KG1 (cell line): ENCODE data around the gene WDR35.

Source experiments
- DNase-seq: peaks from one replicate; lab custom pipeline; 2025; lab: John Stamatoyannopoulos, UW

Gene WDR35

GRCh38 chr2:20011276-20012031 lies 21.5 kb upstream of the WDR35 start:
- DNase-seq, result no peak

- DNase-seq, result no peak
Measured at GRCh38 chr2:20008703-20009102, 18.8 kb upstream of the WDR35 start.

- DNase-seq, result no peak
Measured at GRCh38 chr2:20005891-20006470, 16.1 kb upstream of the WDR35 start.

GRCh38 chr2:20005067-20005627 lies 15.2 kb upstream of the WDR35 start:
- DNase-seq, result no peak

- DNase-seq, result no peak
Measured at GRCh38 chr2:20001361-20001863, 11.5 kb upstream of the WDR35 start.

GRCh38 chr2:19993731-19994130 lies 3.8 kb upstream of the WDR35 start:
- DNase-seq, result no peak

GRCh38 chr2:19991895-19992294 lies 2.0 kb upstream of the WDR35 start:
- no peak for DNase-seq

- DNase-seq, result no peak
Measured at GRCh38 chr2:19990416-19990728, 467 bp upstream of the WDR35 start.

- no peak for DNase-seq
Measured at GRCh38 chr2:19989342-19989666, 601 bp downstream of the WDR35 start.

GRCh38 chr2:19988600-19988999 lies 1.3 kb downstream of the WDR35 start:
- no peak for DNase-seq

GRCh38 chr2:19987936-19988335 lies 2.0 kb downstream of the WDR35 start:
- DNase-seq, result no peak

GRCh38 chr2:19982268-19982667 lies 7.6 kb downstream of the WDR35 start:
- DNase-seq, result no peak

GRCh38 chr2:19979932-19980331 lies 10.0 kb downstream of the WDR35 start:
- no peak for DNase-seq

- no peak for DNase-seq
Measured at GRCh38 chr2:19973466-19973865, 16.4 kb downstream of the WDR35 start.

- peak; percentile 51 for DNase-seq
Measured at GRCh38 chr2:19971691-19972090, 18.2 kb downstream of the WDR35 start.

- DNase-seq, result no peak
Measured at GRCh38 chr2:19963386-19963785, 26.5 kb downstream of the WDR35 start.

GRCh38 chr2:19955544-19956422 lies 34.1 kb downstream of the WDR35 start:
- peak; percentile 14 for DNase-seq

- DNase-seq, result no peak
Measured at GRCh38 chr2:19949071-19949470, 40.8 kb downstream of the WDR35 start.

- DNase-seq, result no peak
Measured at GRCh38 chr2:19947184-19947940, 42.5 kb downstream of the WDR35 start.

GRCh38 chr2:19944205-19944845 lies 45.6 kb downstream of the WDR35 start:
- no peak for DNase-seq

- no peak for DNase-seq
Measured at GRCh38 chr2:19943189-19943588, 46.7 kb downstream of the WDR35 start.
